SK-N-SH (cell line): ENCODE results near the gene PEA15. TPM values are rescaled to one million over a fixed set of nuclear protein-coding genes. Genes with fewer than 3 reads are reported as not detected.

Experiments
- CTCF ChIA-PET: fragments of 300-600, 350-600 bp; formaldehyde crosslinking; extraction: SDS; loops from one replicate; lab custom pipeline; 2021; lab: Yijun Ruan, JAX
- POLR2A ChIA-PET: fragments of 350-600 bp; sonication (Branson Sonifier 250); formaldehyde crosslinking; extraction: SDS; loops from one replicate; lab custom pipeline; 2020; ENCODE audit warnings: antibody characterized with exemption, inconsistent platforms; lab: Yijun Ruan, JAX
- DNase-seq: peaks from one replicate; pipeline ENCODE4 v3.0.0; 2012
- H2AFZ ChIP-seq: fragments of 200-600 bp; sonication (generic); 2 replicates; pipeline ENCODE4 v1.8.1; 2016; ENCODE audit warnings: antibody characterized with exemption, mild to moderate bottlenecking, low read depth
- H3F3A ChIP-seq: fragments of 200-600 bp; sonication (generic); replicated peaks from 2 replicates; pipeline ENCODE3; 2016; ENCODE audit warnings: antibody characterized with exemption, mild to moderate bottlenecking; ENCODE audit not compliant: insufficient read depth
- H3K27ac ChIP-seq, 2 experiments: fragments of 200-500 bp in 1 of 2; fragments of 200-600 bp in 1 of 2; sonication (Bioruptor generic) in 1 of 2; sonication (generic), shearing (Covaris generic) in 1 of 2; 2 replicates each; pipeline versions ENCODE4 v1.5.1 to v1.6.1; 2014 to 2016; ENCODE audit warnings: low read depth in 2 of 2, inconsistent platforms in 1 of 2, low read length in 1 of 2, mild to moderate bottlenecking in 1 of 2, mixed read lengths in 1 of 2
- H3K27me3 ChIP-seq: fragments of 200-600 bp; sonication (generic), shearing (Covaris generic); 2 replicates; pipeline ENCODE4 v1.6.1; 2016; ENCODE audit warnings: mixed run types; ENCODE audit not compliant: insufficient read depth
- H3K36me3 ChIP-seq, 2 experiments: fragments of 200-500 bp in 1 of 2; fragments of 200-600 bp in 1 of 2; sonication (Bioruptor generic) in 1 of 2; sonication (generic) in 1 of 2; replicated peaks in 1 of 2; 2 replicates each; pipeline versions ENCODE3 to v1.5.1; 2014 to 2016; ENCODE audit warnings: low read length in 1 of 2, mild to moderate bottlenecking in 1 of 2; ENCODE audit not compliant: insufficient read depth in 2 of 2, control insufficient read depth in 1 of 2
- H3K4me1 ChIP-seq, 2 experiments: fragments of 200-500 bp in 1 of 2; fragments of 200-600 bp in 1 of 2; sonication (Bioruptor generic) in 1 of 2; sonication (generic), shearing (Covaris generic) in 1 of 2; 2 replicates each; pipeline versions ENCODE4 v1.5.1 to v1.6.1; 2014 to 2016; ENCODE audit warnings: low read depth in 1 of 2, low read length in 1 of 2, mixed run types in 1 of 2; ENCODE audit not compliant: insufficient read depth in 2 of 2, control insufficient read depth in 1 of 2
- H3K4me2 ChIP-seq: fragments of 200-600 bp; sonication (generic), shearing (Covaris generic); 2 replicates; pipeline ENCODE4 v1.6.1; 2017; ENCODE audit warnings: mixed run types
- H3K4me3 ChIP-seq, 2 experiments: fragments of 200-500 bp in 1 of 2; fragments of 200-600 bp in 1 of 2; sonication (Bioruptor generic) in 1 of 2; sonication (generic), shearing (Covaris generic) in 1 of 2; 2 replicates each; pipeline versions ENCODE4 v1.5.1 to v1.8.1; 2014 to 2016; ENCODE audit warnings: low read depth in 2 of 2, inconsistent platforms in 1 of 2, low read length in 1 of 2, mild to moderate bottlenecking in 1 of 2, mixed read lengths in 1 of 2, moderate library complexity in 1 of 2
- H3K79me2 ChIP-seq: fragments of 200-600 bp; sonication (generic); 2 replicates; pipeline ENCODE4 v1.8.1; 2017; ENCODE audit warnings: mild to moderate bottlenecking; ENCODE audit not compliant: insufficient read depth
- H3K9ac ChIP-seq: fragments of 200-600 bp; sonication (generic); 2 replicates; pipeline ENCODE4 v1.6.1; 2017; ENCODE audit warnings: mixed run types
- H3K9me2 ChIP-seq: fragments of 200-600 bp; sonication (generic); 2 replicates; pipeline ENCODE4 v1.6.1; 2017; ENCODE audit warnings: mixed run types
- H3K9me3 ChIP-seq: fragments of 200-600 bp; sonication (generic); 2 replicates; pipeline ENCODE4 v1.6.1; 2017; ENCODE audit warnings: mixed run types, mild to moderate bottlenecking, moderate library complexity
- H4K20me1 ChIP-seq: fragments of 200-600 bp; sonication (generic); 2 replicates; pipeline ENCODE4 v1.6.1; 2017; ENCODE audit warnings: mild to moderate bottlenecking, mixed run types; ENCODE audit not compliant: insufficient read depth
- CHD2 ChIP-seq: fragments of 150-350 bp; IDR thresholded peaks from 2 replicates; pipeline ENCODE4 v1.6.1; 2018; ENCODE audit warnings: low read length; ENCODE audit not compliant: partially characterized antibody
- ELF1 ChIP-seq: IDR thresholded peaks from 2 replicates; pipeline ENCODE4 v1.4.0; 2012
- EP300 ChIP-seq, 2 experiments: IDR thresholded peaks; 2 replicates each; pipeline versions ENCODE4 v1.4.0 to v1.6.1; 2012; ENCODE audit warnings: borderline replicate concordance in 1 of 2, low read depth in 1 of 2, low read length in 1 of 2
- FOSL2 ChIP-seq: IDR thresholded peaks from 2 replicates; pipeline ENCODE4 v1.4.0; 2012; ENCODE audit warnings: low read depth, mild to moderate bottlenecking, moderate library complexity, borderline replicate concordance
- GABPA ChIP-seq: IDR thresholded peaks from 2 replicates; pipeline ENCODE4 v1.4.0; 2012; ENCODE audit warnings: low read depth, mild to moderate bottlenecking
- IRF3 ChIP-seq: fragments of 150-350 bp; IDR thresholded peaks from 2 replicates; pipeline ENCODE4 v1.6.1; 2016; ENCODE audit warnings: mild to moderate bottlenecking, low read depth, low read length
- JUND ChIP-seq: IDR thresholded peaks from 2 replicates; pipeline ENCODE4 v1.4.0; 2012
- MXI1 ChIP-seq: IDR thresholded peaks from 2 replicates; pipeline ENCODE4 v1.6.1; 2012; ENCODE audit warnings: mild to moderate bottlenecking, low read depth, low read length, improper control_type of control experiment
- NFIC ChIP-seq: IDR thresholded peaks from 2 replicates; pipeline ENCODE4 v1.4.0; 2012; ENCODE audit warnings: borderline replicate concordance
- NRF1 ChIP-seq: IDR thresholded peaks from 2 replicates; pipeline ENCODE4 v1.6.1; 2012; ENCODE audit warnings: low read depth, mild to moderate bottlenecking, low read length
- PBX3 ChIP-seq: IDR thresholded peaks from 2 replicates; pipeline ENCODE4; 2012
- REST ChIP-seq: IDR thresholded peaks from 2 replicates; pipeline ENCODE4 v1.6.1; 2012; ENCODE audit warnings: mild to moderate bottlenecking, low read depth, low read length, moderate library complexity
- RXRA ChIP-seq: IDR thresholded peaks from 2 replicates; pipeline ENCODE4 v1.4.0; 2012; ENCODE audit warnings: low read depth, mild to moderate bottlenecking, borderline replicate concordance
- TCF12 ChIP-seq: IDR thresholded peaks from 2 replicates; pipeline ENCODE4 v1.4.0; 2012
- TEAD4 ChIP-seq: IDR thresholded peaks from 2 replicates; pipeline ENCODE4 v1.4.0; 2012; ENCODE audit warnings: mild to moderate bottlenecking, borderline replicate concordance; ENCODE audit not compliant: insufficient read depth
- USF1 ChIP-seq: IDR thresholded peaks from 2 replicates; pipeline ENCODE4 v1.4.0; 2012; ENCODE audit warnings: low read depth, borderline replicate concordance
- USF2 ChIP-seq: fragments of 150-350 bp; IDR thresholded peaks from 2 replicates; pipeline ENCODE4 v1.6.1; 2017; ENCODE audit warnings: antibody characterized with exemption, low read length, low read depth, borderline replicate concordance
- YY1 ChIP-seq: IDR thresholded peaks from 2 replicates; pipeline ENCODE4 v1.4.0; 2012; ENCODE audit warnings: low read depth, mild to moderate bottlenecking
- ZBTB33 ChIP-seq: IDR thresholded peaks from 2 replicates; pipeline ENCODE4 v1.4.0; 2012; ENCODE audit warnings: low read depth, borderline replicate concordance
- WGBS: methylation state at CpG from one replicate; pipeline ENCODE4 v1.1.6; 2017; ENCODE audit warnings: low lambda C conversion rate; 5-methylcytosine and 5-hydroxymethylcytosine counted together
- polyA plus RNA-seq, 3 experiments: library from polyadenylated mRNA; depleted of rRNA; stranded (reverse); fragments of >200 nt; gene quantifications; 2 replicates each; pipeline ENCODE4 v1.2.3, GENCODE V29; 2012

Gene PEA15
- polyA plus RNA-seq, 1 of the 3 experiments (the other 2 are of a cell fraction): 322 TPM

GRCh38 chr1:160194737-160195059, 10.5 kb upstream of the PEA15 start:
- Histone ChIP-seq H3K9me3 (no peaks in the 10 kb centered on the region), H3K4me2 (no peak overlapping the region), H2AFZ (no peak overlapping the region), H3K9ac (no peak overlapping the region), H3K79me2 (no peaks in the 10 kb centered on the region), H3K27ac (no peak overlapping the region), H3K9me2 (no peaks in the 10 kb centered on the region), H3K36me3 (no peaks in the 10 kb centered on the region), H4K20me1 (no peaks in the 10 kb centered on the region), H3K27me3 (no peaks in the 10 kb centered on the region), H3K4me1 (peaks cover under 1 to 5% of the 10 kb centered on the region in 2 experiments; a peak in 2 of 4 replicates), H3K4me3 (no peak overlapping the region), H3F3A (no peaks in the 10 kb centered on the region)
- no peak for TF ChIP-seq FOSL2
- no peak for TF ChIP-seq TCF12
- no peak for TF ChIP-seq NFIC
- TF ChIP-seq MXI1: no peak
- TF ChIP-seq GABPA: no peak
- ChIA-PET CTCF (interaction anchor here (1.9 to 2.6 kb wide), 3 partner anchors 25 to 97 kb away, joined by 13 read pairs; no protein-coding TSS in a partner anchor), POLR2A (no interaction called here)
- 77% methylated on average over 2 of the region's 2 CpGs for WGBS
- no peak for DNase-seq

GRCh38 chr1:160196143-160196542, 9.0 kb upstream of the PEA15 start:
- Histone ChIP-seq H4K20me1 (no peaks in the 10 kb centered on the region), H3K36me3 (no peaks in the 10 kb centered on the region), H2AFZ (no peak overlapping the region), H3K4me2 (no peak overlapping the region), H3K79me2 (no peaks in the 10 kb centered on the region), H3K27ac (no peak overlapping the region), H3F3A (no peaks in the 10 kb centered on the region), H3K9me2 (no peaks in the 10 kb centered on the region), H3K4me3 (no peak overlapping the region), H3K27me3 (no peaks in the 10 kb centered on the region), H3K9ac (no peak overlapping the region), H3K4me1 (peaks cover 0 to 5% of the 10 kb centered on the region in 2 experiments; a peak in 1 of 4 replicates), H3K9me3 (no peaks in the 10 kb centered on the region)
- CTCF ChIA-PET: interaction anchor here (1.6 to 2.6 kb wide), 5 partner anchors 23 to 95 kb away, joined by 4 to 13 read pairs (median 13); no protein-coding TSS in a partner anchor
- WGBS: 89% methylated on average over 4 of the region's 4 CpGs
- POLR2A ChIA-PET: no interaction called here
- no peak for DNase-seq
- TF ChIP-seq GABPA (no peak), FOSL2 (no peak), YY1 (no peak), RXRA (no peak), PBX3 (no peak), USF1 (no peak), USF2 (no peak), ELF1 (no peak), MXI1 (no peak), NFIC (no peak), TEAD4 (no peak), IRF3 (no peak), NRF1 (no peak), JUND (no peak), ZBTB33 (no peak), CHD2 (no peak), REST (no peak), EP300 (IDR thresholded peaks at IDR 0.05; ENCODE audit: borderline replicate concordance in 1 of 2, low read depth in 1 of 2, low read length in 1 of 2) (no peak)
